NCI-H345 treated with DMSO at 0.1 percent for 48 hours (cell line): ENCODE data around the gene NEGR1.

Experiments used
- DNase-seq: peaks from one replicate; lab custom pipeline; 2025; ENCODE audit not compliant: unreplicated experiment; lab: John Stamatoyannopoulos, UW

NEGR1 gene

DNA sequence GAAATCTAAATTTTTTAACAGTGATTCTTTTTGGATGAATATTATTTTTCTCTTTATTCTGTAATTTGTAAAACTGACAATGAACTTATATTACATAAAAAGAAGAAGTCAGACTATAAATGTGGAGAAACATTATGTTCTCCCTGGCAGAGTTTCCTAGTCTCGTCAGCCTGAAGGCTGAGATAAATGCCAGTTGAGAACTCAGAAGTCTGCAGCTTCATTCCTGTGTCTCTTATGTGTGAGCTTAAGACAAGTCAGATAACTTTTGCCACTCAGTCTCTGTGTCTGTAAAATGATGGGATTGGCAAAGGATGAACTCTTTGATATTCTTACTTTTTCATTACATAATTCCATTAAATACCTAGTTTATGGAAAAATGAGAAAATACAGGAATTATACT, 632.7 kb downstream of the NEGR1 start:
- no peak for DNase-seq

GRCh38 chr1:71647513-71648300, 634.6 kb downstream of the NEGR1 start:
- DNase-seq: no peak

DNA sequence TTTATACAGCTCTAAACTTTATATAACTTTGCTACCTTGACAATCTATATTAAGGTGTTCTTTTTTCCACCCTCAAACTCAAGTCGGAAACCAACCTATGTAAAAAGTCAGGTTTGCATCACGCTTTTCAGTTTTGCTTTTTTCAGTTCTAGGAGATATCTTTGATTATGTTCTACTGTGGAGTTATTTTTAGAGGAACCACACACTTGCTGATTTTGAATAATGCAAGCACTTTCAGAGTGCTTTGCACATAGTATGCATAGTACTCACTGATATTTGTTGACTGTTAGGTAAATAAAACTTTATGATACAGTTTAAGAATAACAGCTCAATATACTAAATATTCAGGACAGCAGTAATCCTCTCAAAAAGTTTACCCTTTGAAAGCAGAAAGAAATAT, 637.3 kb downstream of the NEGR1 start:
- DNase-seq: no peak

GRCh38 chr1:71641903-71642302, 640.4 kb downstream of the NEGR1 start:
- no peak for DNase-seq

DNA sequence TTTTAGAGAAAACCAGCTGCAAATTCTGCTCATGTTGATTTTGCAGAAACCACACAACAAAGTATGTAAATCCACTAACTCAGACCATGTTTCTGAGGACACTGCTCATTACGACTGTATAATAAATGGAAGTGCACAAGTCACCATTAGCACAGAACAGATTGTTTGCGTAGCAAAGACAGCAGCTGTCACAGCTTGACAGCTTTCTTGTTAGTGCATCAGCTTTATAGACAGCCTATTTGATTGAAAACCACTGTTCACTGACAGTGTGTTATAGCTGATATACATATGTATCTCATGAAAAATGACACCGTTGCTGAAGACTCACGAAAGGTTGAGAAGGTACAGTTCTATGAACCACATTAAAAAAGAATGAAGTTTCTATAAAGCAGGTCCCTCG, 641.3 kb downstream of the NEGR1 start:
- DNase-seq: no peak

DNA sequence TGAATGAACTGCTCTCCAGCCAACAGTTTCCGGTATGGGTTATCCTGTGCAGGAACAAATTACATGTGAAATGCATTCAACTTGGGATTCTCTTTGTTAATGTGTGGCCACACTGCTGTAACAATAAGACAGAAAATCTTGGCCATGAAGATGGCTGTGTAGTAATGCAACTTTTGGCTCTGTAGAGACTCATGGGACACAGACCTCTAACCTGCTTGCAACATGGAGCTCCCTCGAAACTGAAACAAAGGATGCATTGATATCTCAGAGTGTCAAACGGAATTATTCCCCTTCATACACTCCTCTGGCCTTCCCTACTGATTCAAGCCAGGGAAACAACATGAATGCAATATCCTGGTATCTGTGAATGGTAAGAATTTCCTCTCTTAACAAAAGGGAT, 642.2 kb downstream of the NEGR1 start:
- no peak for DNase-seq

GRCh38 chr1:71638081-71638766, 644.1 kb downstream of the NEGR1 start:
- no peak for DNase-seq

- DNase-seq: no peak
Observed at GRCh38 chr1:71635568-71635967, 646.8 kb downstream of the NEGR1 start.

GRCh38 chr1:71634159-71634558, 648.2 kb downstream of the NEGR1 start:
- DNase-seq: peak; percentile 40

DNA sequence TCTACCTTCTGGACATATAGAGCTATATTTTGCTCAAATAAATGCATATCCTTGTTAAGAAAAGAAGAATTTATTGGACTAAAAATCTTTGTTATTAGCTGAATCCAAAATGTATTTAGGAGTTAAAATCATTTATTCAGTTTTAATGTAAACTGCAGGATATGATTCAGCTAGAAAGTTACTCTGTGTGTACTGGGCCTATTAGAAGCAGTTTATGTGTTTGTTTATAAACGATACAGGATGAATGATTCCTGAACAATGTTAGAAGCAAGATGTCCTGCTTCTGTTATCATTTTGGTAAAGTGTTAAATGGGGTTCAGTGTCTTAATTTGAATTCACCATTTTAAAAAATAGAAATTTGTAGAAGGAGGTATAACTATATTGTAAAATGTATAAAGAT, 652.3 kb downstream of the NEGR1 start:
- no peak for DNase-seq

DNA sequence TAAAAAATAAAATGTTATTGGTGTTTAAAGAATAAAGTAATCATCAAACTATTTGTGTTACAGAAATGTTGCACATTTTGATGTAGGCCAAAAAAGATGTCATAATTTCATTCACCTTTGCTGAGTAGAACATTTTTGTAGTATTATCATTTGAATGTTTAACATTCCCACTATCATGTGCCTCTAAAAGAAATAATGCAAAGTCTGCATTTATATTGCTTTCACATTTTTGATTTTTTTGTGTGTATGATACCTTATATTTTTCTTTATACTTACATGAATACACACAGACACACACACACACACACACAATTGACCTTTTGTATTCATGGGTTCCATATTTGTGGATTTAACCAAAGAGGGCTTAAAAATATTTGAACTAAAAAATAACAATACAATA, 657.3 kb downstream of the NEGR1 start:
- no peak for DNase-seq

- DNase-seq: no peak
Observed at GRCh38 chr1:71623888-71624287, 658.5 kb downstream of the NEGR1 start.

DNA sequence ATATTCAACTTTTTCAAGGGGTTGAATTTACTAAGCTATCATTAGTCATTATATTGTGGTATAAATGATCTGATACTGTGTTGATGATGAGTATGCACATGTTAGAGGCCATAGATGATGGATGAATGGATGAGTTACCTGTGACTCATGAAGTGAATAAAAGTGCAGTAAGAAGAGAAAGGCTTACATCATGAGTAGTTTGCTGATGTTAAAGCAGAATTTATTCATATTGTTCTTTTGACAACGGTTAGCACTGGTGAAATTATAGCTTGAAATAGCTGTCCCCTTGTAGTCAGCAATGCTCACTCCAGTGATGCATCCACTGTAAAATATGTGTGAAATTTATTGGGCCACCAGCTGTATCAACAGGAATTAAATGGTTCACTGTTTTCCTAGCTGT, 660.6 kb downstream of the NEGR1 start:
- no peak for DNase-seq

DNA sequence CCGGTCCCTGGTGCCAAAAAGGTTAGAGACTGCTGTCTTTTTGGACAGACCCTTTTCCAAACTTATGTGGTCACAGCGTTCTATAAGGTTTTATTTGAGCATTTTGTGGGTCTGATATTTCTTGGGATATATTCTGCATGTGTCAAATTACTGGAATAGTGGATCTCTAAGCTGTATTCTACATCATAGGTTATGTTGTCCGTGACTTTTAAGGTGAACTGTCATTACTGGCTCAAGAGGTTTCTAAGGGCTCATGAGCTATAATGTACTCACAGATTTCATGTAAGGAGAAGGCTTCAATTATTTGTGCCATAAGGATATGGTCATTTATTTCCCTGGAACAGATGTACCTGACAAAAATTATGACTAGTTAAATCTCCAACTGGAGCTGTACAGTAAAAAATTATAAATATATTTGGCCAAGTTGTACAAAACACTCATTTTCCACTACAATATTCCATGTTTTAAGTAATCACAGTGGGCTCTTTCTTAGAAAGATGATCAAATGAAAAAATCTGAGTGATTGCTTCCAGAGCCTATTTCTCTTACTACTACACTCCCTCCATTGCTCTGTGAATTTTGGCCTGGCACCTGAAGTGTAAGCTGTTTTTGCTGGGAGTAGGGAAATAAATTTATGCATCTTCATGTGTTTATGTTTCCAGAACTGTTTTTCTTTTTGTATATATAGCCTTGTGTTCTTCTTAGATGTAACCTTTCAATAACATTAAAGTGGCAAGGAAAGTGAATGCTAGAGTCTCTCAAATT, 663.4 kb downstream of the NEGR1 start:
- DNase-seq: no peak

GRCh38 chr1:71618191-71618590, 664.1 kb downstream of the NEGR1 start:
- DNase-seq: no peak

DNA sequence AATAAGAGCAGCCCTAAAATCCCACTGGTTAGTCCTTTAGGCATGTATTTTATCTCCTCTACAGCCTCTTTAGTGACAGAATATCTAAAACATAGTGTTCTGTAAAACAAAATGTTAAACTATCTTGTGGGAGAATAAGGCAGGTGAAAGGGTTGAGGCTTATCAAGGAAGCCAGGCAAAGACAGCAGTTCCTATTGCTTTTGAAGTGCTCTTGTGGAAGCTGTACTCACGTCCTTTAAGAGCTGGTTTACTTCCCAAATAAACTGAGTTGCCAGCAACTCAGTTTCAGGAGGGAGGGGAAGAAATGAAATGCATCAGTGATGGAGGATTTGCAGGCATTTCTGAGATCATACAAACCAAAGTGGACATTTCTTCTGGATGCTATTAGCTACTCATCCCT, 671.9 kb downstream of the NEGR1 start:
- DNase-seq: no peak

- no peak for DNase-seq
Observed at GRCh38 chr1:71603044-71603776, 679.1 kb downstream of the NEGR1 start.

- DNase-seq: no peak
Observed at GRCh38 chr1:71600023-71600422, 682.3 kb downstream of the NEGR1 start.

DNA sequence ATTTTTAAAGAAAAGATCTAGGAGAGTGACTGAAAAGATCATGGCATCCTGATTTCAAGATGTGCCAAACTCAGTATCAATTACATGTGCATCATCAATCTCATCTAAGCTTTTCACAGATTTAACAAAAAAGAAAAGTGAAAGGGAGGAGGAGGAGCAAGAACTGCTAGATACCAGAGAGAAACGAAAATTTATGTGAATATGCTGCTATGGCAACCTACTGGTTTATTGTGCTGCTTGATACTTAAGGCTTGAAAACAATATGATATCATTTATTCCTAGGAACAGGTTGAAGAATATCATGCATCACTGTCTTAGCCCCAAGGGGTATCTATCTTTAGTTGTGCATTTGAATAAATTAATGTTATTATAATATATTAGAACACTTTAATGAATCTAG, 683.0 kb downstream of the NEGR1 start:
- no peak for DNase-seq

- DNase-seq: no peak
Observed at GRCh38 chr1:71593523-71593922, 688.8 kb downstream of the NEGR1 start.

- DNase-seq: no peak
Observed at GRCh38 chr1:71592646-71593274, 689.6 kb downstream of the NEGR1 start.
